ENCODE results near the gene SGCD. TPM values are rescaled to one million over a fixed set of nuclear protein-coding genes. Genes with fewer than 3 reads are reported as not detected.

SGCD gene
- total and polyA plus RNA-seq, 9 of the 15 experiments (the other 6 are each of a cell fraction or from before 2014, with no cell fraction given), result not detected

- ChIA-PET CTCF (ENCODE audit: low intra/inter-chr PET ratio) (no interaction called here), POLR2A (no interaction called here)
- in situ Hi-C loops (cut with MboI) (no loop called here), intact Hi-C loops (cut with micrococcal nuclease) (no loop called here)
- H3K79me2 ChIP-seq (ENCODE audit: control insufficient read depth, insufficient read depth, low read length), result no peaks in the 10 kb centered on the region
- no peaks in the 10 kb centered on the region for H3K4me1 ChIP-seq (replicated peaks in 1 of 2; ENCODE audit: control insufficient read depth in 2 of 2, insufficient read depth in 2 of 2, low read length in 2 of 2)
- no peak overlapping the region for H2AFZ ChIP-seq (ENCODE audit: low read depth, low read length)
- FAIRE-seq (no peak), ATAC-seq (no peak), DNase-seq (ENCODE audit: extremely low read depth in 1 of 4, low spot score in 3 of 4) (no peak)
- no TSS peak for BruUV-seq (replicated peaks)
- H3K9me1 ChIP-seq (ENCODE audit: control insufficient read depth, insufficient read depth, low read length), result no peaks in the 10 kb centered on the region
- no peaks in the 10 kb centered on the region for H3K9me3 ChIP-seq (replicated peaks; ENCODE audit: control insufficient read depth, insufficient read depth, low read depth, low read length)
- no peak overlapping the region for H3K4me3 ChIP-seq
- 0% methylated on average over 1 of the region's 1 CpG for WGBS (ENCODE audit: insufficient coverage, low coverage, missing lambda C conversion rate)
- no peaks in the 10 kb centered on the region for H3K27me3 ChIP-seq (ENCODE audit: control insufficient read depth in 2 of 2, insufficient read depth in 2 of 2, low read length in 2 of 2)
- H3K4me2 ChIP-seq (ENCODE audit: insufficient read depth, low read length), result no peak overlapping the region
- H3K36me3 ChIP-seq (ENCODE audit: control insufficient read depth, insufficient read depth, low read length), result no peaks in the 10 kb centered on the region
- H4K20me1 ChIP-seq (replicated peaks; ENCODE audit: control insufficient read depth, insufficient read depth, low read length), result no peaks in the 10 kb centered on the region
- H3K27ac ChIP-seq (ENCODE audit: extremely low read depth, low read depth, low read length), result no peak overlapping the region
- no peak overlapping the region for H3K9ac ChIP-seq (ENCODE audit: insufficient read depth in 1 of 2, low read depth in 2 of 2, low read length in 2 of 2)
- no peak for TF ChIP-seq HSF4 (CRISPR knock-in tag; IDR thresholded peaks at IDR 0.05; ENCODE audit: borderline replicate concordance)
- no peak for TF ChIP-seq ARID3B (CRISPR knock-in tag; IDR thresholded peaks at IDR 0.05; ENCODE audit: borderline replicate concordance)
- TF ChIP-seq SLC30A9 (CRISPR knock-in tag; IDR thresholded peaks at IDR 0.05), result no peak
- no peak for TF ChIP-seq TCF7L2 (IDR thresholded peaks at IDR 0.05; ENCODE audit: low read depth, low read length)
- TF ChIP-seq MGA (IDR thresholded peaks at IDR 0.05), result no peak
- TF ChIP-seq ZNF445 (CRISPR knock-in tag; IDR thresholded peaks at IDR 0.05; ENCODE audit: low read depth), result no peak
- TF ChIP-seq IFI16 (CRISPR knock-in tag; IDR thresholded peaks at IDR 0.05), result no peak
- TF ChIP-seq YY1 (IDR thresholded peaks at IDR 0.05; ENCODE audit: borderline replicate concordance in 1 of 3, control insufficient read depth in 1 of 3, extremely low read depth in 1 of 3, insufficient read depth in 3 of 3, insufficient read length in 1 of 3, insufficient replicate concordance in 2 of 3, low read depth in 1 of 3, low read length in 2 of 3), result no peak
- TF ChIP-seq DLX4 (CRISPR knock-in tag; IDR thresholded peaks at IDR 0.05), result no peak
Observed at GRCh38 chr5:156718985-156719384, 392.0 kb downstream of the SGCD start.
